ENCODE data around the gene HNRNPA0. TPM values are rescaled to one million over a fixed set of nuclear protein-coding genes. Genes with fewer than 3 reads are reported as not detected.

HNRNPA0 gene
- total RNA-seq, 1 experiment from 2014 or later: 14.3 TPM

- no peak for DNase-seq (ENCODE audit: extremely low read depth, low read depth)
These were observed 26.1 kb downstream of the HNRNPA0 start for GRCh38 chr5:137728048-137728447.

- no peak for DNase-seq (ENCODE audit: extremely low read depth, low read depth)
These were observed 26.5 kb downstream of the HNRNPA0 start for GRCh38 chr5:137727623-137728022.

- DNase-seq (ENCODE audit: extremely low read depth, low read depth): no peak
These were observed 29.9 kb downstream of the HNRNPA0 start for GRCh38 chr5:137724251-137724650.

- no peak for DNase-seq (ENCODE audit: extremely low read depth, low read depth)
These were observed 35.6 kb downstream of the HNRNPA0 start for GRCh38 chr5:137718611-137719010.

GRCh38 chr5:137716337-137716736 lies 37.8 kb downstream of the HNRNPA0 start:
- no peak for DNase-seq (ENCODE audit: extremely low read depth, low read depth)

GRCh38 chr5:137715456-137715855 lies 38.7 kb downstream of the HNRNPA0 start:
- DNase-seq (ENCODE audit: extremely low read depth, low read depth): no peak

GRCh38 chr5:137714946-137715345 lies 39.2 kb downstream of the HNRNPA0 start:
- DNase-seq (ENCODE audit: extremely low read depth, low read depth): no peak

GRCh38 chr5:137714494-137714893 lies 39.7 kb downstream of the HNRNPA0 start:
- DNase-seq (ENCODE audit: extremely low read depth, low read depth): no peak

- no peak for DNase-seq (ENCODE audit: extremely low read depth, low read depth)
These were observed 42.0 kb downstream of the HNRNPA0 start for GRCh38 chr5:137712139-137712667.

- no peak for DNase-seq (ENCODE audit: extremely low read depth, low read depth)
These were observed 44.1 kb downstream of the HNRNPA0 start for GRCh38 chr5:137710086-137710485.

- no peak for DNase-seq (ENCODE audit: extremely low read depth, low read depth)
These were observed 45.2 kb downstream of the HNRNPA0 start for GRCh38 chr5:137708796-137709559.

GRCh38 chr5:137708062-137708461 lies 46.1 kb downstream of the HNRNPA0 start:
- DNase-seq (ENCODE audit: extremely low read depth, low read depth): no peak

- DNase-seq (ENCODE audit: extremely low read depth, low read depth): no peak
These were observed 47.3 kb downstream of the HNRNPA0 start for GRCh38 chr5:137706841-137707240.

- no peak for DNase-seq (ENCODE audit: extremely low read depth, low read depth)
These were observed 49.1 kb downstream of the HNRNPA0 start for GRCh38 chr5:137705106-137705505.

- DNase-seq (ENCODE audit: extremely low read depth, low read depth): no peak
These were observed 50.6 kb downstream of the HNRNPA0 start for GRCh38 chr5:137703565-137703964.

GRCh38 chr5:137700282-137700680 lies 53.9 kb downstream of the HNRNPA0 start:
- DNase-seq (ENCODE audit: extremely low read depth, low read depth): no peak

- no peak for DNase-seq (ENCODE audit: extremely low read depth, low read depth)
These were observed 54.6 kb downstream of the HNRNPA0 start for GRCh38 chr5:137699336-137700281.

- no peak for DNase-seq (ENCODE audit: extremely low read depth, low read depth)
These were observed 57.7 kb downstream of the HNRNPA0 start for GRCh38 chr5:137696481-137696880.

GRCh38 chr5:137695651-137696428 lies 58.3 kb downstream of the HNRNPA0 start:
- DNase-seq (ENCODE audit: extremely low read depth, low read depth): no peak
